ENCODE measurements around the gene SLC8A2.

The SLC8A2 gene

GRCh38 chr19:47509973-47510372 is 38.3 kb upstream of the SLC8A2 start:
- Histone ChIP-seq H2AFZ (ENCODE audit: low read depth) (no peak overlapping the region), H3K4me3 (IDR thresholded peaks at IDR 0.05; ENCODE audit: insufficient read depth, low read depth, low read length) (no peak overlapping the region), H3K36me3 (ENCODE audit: insufficient read depth) (no peaks in the 10 kb centered on the region), H3K27me3 (ENCODE audit: insufficient read depth, low read depth) (no peaks in the 10 kb centered on the region; the same call in 1 of the 2 replicates), H3K79me2 (ENCODE audit: insufficient read depth, low read depth) (peaks cover 62% of the 10 kb centered on the region), H3K4me2 (no peak overlapping the region), H3K4me1 (ENCODE audit: low read depth, poor library complexity, severe bottlenecking) (peaks cover 9% of the 10 kb centered on the region), H3K9ac (no peak overlapping the region), H3K27ac (no peak overlapping the region), H4K20me1 (ENCODE audit: insufficient read depth) (no peaks in the 10 kb centered on the region)
- TF ChIP-seq CTCF (conservative IDR thresholded peaks at IDR 0.05; ENCODE audit: low read depth, low read length), result no peak

- TF ChIP-seq CTCF (conservative IDR thresholded peaks at IDR 0.05; ENCODE audit: low read depth, low read length), result no peak
- Histone ChIP-seq H3K79me2 (ENCODE audit: insufficient read depth, low read depth) (peaks cover 57% of the 10 kb centered on the region), H3K27ac (no peak overlapping the region), H3K36me3 (ENCODE audit: insufficient read depth) (no peaks in the 10 kb centered on the region), H3K4me3 (IDR thresholded peaks at IDR 0.05; ENCODE audit: insufficient read depth, low read depth, low read length) (no peak overlapping the region), H3K4me2 (no peak overlapping the region), H3K27me3 (ENCODE audit: insufficient read depth, low read depth) (no peaks in the 10 kb centered on the region; the same call in 1 of the 2 replicates), H2AFZ (ENCODE audit: low read depth) (no peak overlapping the region), H3K4me1 (ENCODE audit: low read depth, poor library complexity, severe bottlenecking) (peaks cover 9% of the 10 kb centered on the region), H4K20me1 (ENCODE audit: insufficient read depth) (no peaks in the 10 kb centered on the region), H3K9ac (no peak overlapping the region)
These were observed 37.6 kb upstream of the SLC8A2 start for GRCh38 chr19:47509170-47509847.

- Histone ChIP-seq H3K79me2 (ENCODE audit: insufficient read depth, low read depth) (peaks cover 51% of the 10 kb centered on the region; the same call in 1 of the 2 replicates), H4K20me1 (ENCODE audit: insufficient read depth) (no peaks in the 10 kb centered on the region), H3K36me3 (ENCODE audit: insufficient read depth) (no peaks in the 10 kb centered on the region), H3K4me2 (no peak overlapping the region), H3K27ac (no peak overlapping the region), H3K27me3 (ENCODE audit: insufficient read depth, low read depth) (no peaks in the 10 kb centered on the region; the same call in 1 of the 2 replicates), H3K4me1 (ENCODE audit: low read depth, poor library complexity, severe bottlenecking) (peaks cover 9% of the 10 kb centered on the region), H2AFZ (ENCODE audit: low read depth) (no peak overlapping the region), H3K9ac (no peak overlapping the region), H3K4me3 (IDR thresholded peaks at IDR 0.05; ENCODE audit: insufficient read depth, low read depth, low read length) (no peak overlapping the region)
- TF ChIP-seq CTCF (conservative IDR thresholded peaks at IDR 0.05; ENCODE audit: low read depth, low read length), result no peak
These were observed 37.0 kb upstream of the SLC8A2 start for GRCh38 chr19:47508721-47509120.

GRCh38 chr19:47507924-47508553 is 36.3 kb upstream of the SLC8A2 start:
- Histone ChIP-seq H3K4me2 (no peak overlapping the region), H3K9ac (no peak overlapping the region), H2AFZ (ENCODE audit: low read depth) (no peak overlapping the region), H3K4me1 (ENCODE audit: low read depth, poor library complexity, severe bottlenecking) (peaks cover 4% of the 10 kb centered on the region), H4K20me1 (ENCODE audit: insufficient read depth) (no peaks in the 10 kb centered on the region), H3K27ac (no peak overlapping the region), H3K4me3 (IDR thresholded peaks at IDR 0.05; ENCODE audit: insufficient read depth, low read depth, low read length) (no peak overlapping the region), H3K27me3 (ENCODE audit: insufficient read depth, low read depth) (no peaks in the 10 kb centered on the region; the same call in 1 of the 2 replicates), H3K36me3 (ENCODE audit: insufficient read depth) (no peaks in the 10 kb centered on the region), H3K79me2 (ENCODE audit: insufficient read depth, low read depth) (peaks cover 45% of the 10 kb centered on the region; the same call in 1 of the 2 replicates)
- TF ChIP-seq CTCF (conservative IDR thresholded peaks at IDR 0.05; ENCODE audit: low read depth, low read length), result no peak
